OCI-LY7 (cell line): ENCODE measurements around the gene NBEAL1.

ENCODE experiments used
- CTCF ChIP-seq: fragments of 200-600 bp; sonication (generic); conservative IDR thresholded peaks from 2 replicates; pipeline ENCODE4 v1.5.1; 2014; ENCODE audit warnings: mild to moderate bottlenecking, antibody characterized with exemption, low read length, moderate library complexity, mixed read lengths
- EZH2phosphoT487 ChIP-seq: fragments of 200-600 bp; sonication (generic); IDR thresholded peaks from 2 replicates; pipeline ENCODE4 v1.6.1; 2018; ENCODE audit warnings: low read depth, borderline replicate concordance, mild to moderate bottlenecking, mixed run types, antibody characterized with exemption, low read length, moderate library complexity, mixed read lengths

- TF ChIP-seq CTCF (no peak), EZH2phosphoT487 (no peak)
Measured at GRCh38 chr2:203105996-203106395, 91.3 kb downstream of the NBEAL1 start.
